Measurements from ENCODE around the gene DUSP21.
"Not testable (repeated sequence)": the region's sequence is repeated elsewhere in the genome, so short reads cannot be mapped to it uniquely, and the experiment has no call there.

The DUSP21 gene

DNA sequence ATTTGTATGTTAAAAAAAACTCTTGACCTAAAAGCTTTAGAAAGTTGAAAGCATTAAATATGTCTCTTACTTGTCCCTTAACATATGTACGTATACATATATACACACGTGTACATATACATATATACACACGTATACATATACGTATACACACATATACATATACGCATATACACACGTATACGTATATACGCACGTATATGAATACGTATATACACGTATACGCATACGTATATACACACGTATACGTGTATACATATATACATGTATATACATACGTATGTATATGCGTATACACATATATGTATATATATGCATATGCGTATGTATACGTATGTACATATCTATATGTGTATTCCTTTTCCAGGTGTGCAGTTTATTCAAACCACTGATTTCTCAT, 32.9 kb downstream of the DUSP21 start:
- no peak for DNase-seq

DNA sequence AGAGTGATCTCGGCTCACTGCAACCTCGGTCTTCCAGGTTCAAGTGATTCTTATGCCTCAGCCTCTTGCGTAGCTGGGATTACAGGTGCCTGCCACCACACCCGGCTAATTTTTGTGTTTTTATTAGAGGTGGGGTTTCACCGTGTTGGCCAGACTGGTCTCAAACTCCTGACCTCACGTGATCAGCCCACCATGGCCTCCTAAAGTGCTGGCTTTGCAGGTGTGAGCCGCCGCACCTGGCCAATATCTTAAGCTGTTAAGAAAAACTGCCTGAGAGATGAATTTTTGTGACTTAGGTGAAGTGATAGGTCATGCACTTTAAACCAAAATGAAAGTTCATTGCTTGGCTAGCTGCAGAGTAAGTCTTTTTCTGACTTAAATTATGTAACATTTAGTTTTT, 35.0 kb downstream of the DUSP21 start:
- DNase-seq = no peak

DNA sequence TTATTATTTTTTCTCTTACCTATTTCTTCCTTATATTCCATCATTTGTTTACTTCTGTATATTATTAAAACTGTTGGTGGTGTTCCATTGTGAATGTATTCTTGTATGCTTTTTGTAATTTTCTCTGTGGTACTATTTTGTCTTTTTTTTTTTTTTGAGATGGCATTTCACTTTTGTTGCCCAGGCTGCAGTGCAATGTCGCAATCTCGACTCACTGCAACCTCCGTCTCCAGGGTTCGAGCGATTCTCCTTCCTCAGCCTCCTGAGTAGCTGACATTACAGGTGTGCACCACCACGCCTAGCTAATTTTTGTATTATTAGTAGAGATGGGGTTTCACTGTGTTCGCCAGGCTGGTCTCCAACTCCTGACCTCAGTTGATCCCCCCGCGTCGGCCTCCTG, 37.7 kb downstream of the DUSP21 start:
- DNase-seq = no peak

DNA sequence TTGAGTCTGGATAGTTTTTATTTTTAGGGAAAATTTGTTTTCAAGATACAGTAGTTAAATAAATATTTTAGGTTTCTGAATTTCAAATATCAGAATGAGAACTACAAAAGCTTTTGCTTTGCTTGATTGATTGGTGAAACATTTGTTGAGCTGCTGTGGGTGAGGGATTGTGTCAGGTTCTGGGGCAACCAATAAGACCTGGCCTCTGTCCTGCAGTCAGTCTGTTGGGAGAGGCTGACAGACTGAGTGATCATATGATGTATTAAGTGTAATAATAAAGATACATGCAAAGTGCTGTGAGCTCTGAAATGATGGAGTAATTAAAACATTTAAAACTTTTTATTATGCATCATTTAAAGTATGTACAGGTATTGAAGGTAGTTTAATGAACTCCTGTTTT, 38.8 kb downstream of the DUSP21 start:
- DNase-seq = no peak

DNA sequence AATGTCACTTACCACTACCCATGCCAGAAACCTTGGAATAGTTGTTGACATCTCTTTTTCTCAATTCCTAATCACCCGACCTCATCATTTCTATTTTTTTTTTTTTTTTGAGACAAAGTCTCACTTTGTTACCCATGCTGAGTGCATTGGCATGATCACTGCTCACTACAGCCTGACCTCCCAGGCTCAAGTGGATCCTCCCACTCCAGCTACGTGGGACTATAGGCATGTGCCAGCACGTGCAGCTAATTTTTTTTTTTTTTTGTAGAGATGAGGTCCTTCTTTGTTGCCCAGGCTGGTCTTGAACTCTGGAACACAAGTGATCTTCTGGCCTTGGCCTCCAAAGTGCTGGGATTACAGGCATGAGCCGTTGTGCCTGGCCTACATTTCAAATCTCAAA, 41.1 kb downstream of the DUSP21 start:
- DNase-seq = no peak

DNA sequence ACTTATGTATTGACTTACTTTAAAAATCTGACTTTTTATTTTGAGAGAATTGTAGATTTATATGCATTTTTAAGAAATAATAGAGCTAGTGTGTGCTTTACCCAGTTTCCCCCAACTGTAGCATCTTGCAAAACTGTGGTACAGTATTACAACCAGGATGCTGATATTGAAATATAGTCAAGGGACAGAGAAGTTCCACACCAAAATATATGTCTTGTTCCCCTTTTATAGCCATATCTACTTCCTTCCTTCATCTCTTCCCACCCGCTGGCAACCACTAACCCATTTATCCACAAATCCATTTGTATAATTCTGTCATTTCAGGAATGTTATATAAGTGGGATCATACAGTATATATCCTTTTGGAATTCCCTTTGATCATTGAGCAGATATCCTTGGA, 46.0 kb downstream of the DUSP21 start:
- DNase-seq = no peak

GRCh38 chrX:44890247-44890646, 46.4 kb downstream of the DUSP21 start:
- no peak for DNase-seq

- not testable (repeated sequence) for DNase-seq
Observed at GRCh38 chrX:44890687-44891086, 46.9 kb downstream of the DUSP21 start.

- no peak for DNase-seq
Observed at GRCh38 chrX:44891642-44892041, 47.8 kb downstream of the DUSP21 start.

Data from CD4-positive, alpha-beta T cell treated with Interleukin-10 for 1 hour (primary cell).